Head of caudate nucleus (tissue), 42 donors: Measurements from ENCODE around the gene NGF.

Source experiments
- DNase-seq, 42 donors: peaks; one replicate each; pipeline versions ENCODE4 v3.0.0 to v3.0.0-alpha.2; 2020 to 2021; ENCODE audit warnings: mixed read lengths in 7 of 42
- intact Hi-C: fragments of 100-400 bp; cut with DNase I; formaldehyde crosslinking; loops from one replicate; pipeline ENCODE4 v1.15.0; 2022

Gene NGF

GRCh38 chr1:115252585-115252984, 85.5 kb downstream of the NGF start:
- DNase-seq, result no peak
- intact Hi-C loops, result no loop called here

- intact Hi-C loops, result no loop called here
- no peak for DNase-seq
These were observed 86.2 kb downstream of the NGF start for GRCh38 chr1:115251856-115252255.

GRCh38 chr1:115251340-115251748, 86.7 kb downstream of the NGF start:
- no peak for DNase-seq
- intact Hi-C loops, result no loop called here

GRCh38 chr1:115246526-115246925, 91.5 kb downstream of the NGF start:
- intact Hi-C loops, result no loop called here
- no peak for DNase-seq

- DNase-seq, result no peak
- intact Hi-C loops, result no loop called here
These were observed 92.8 kb downstream of the NGF start for GRCh38 chr1:115245227-115245626.

- intact Hi-C loops, result no loop called here
- DNase-seq, result no peak
These were observed 95.5 kb downstream of the NGF start for GRCh38 chr1:115242543-115242942.

GRCh38 chr1:115241309-115241708, 96.7 kb downstream of the NGF start:
- intact Hi-C loops, result no loop called here
- DNase-seq, result no peak

- DNase-seq, result no peak
- intact Hi-C loops, result no loop called here
These were observed 97.8 kb downstream of the NGF start for GRCh38 chr1:115240297-115240696.

GRCh38 chr1:115239426-115239825, 98.6 kb downstream of the NGF start:
- no peak for DNase-seq
- intact Hi-C loops, result no loop called here

GRCh38 chr1:115239148-115239422, 99.0 kb downstream of the NGF start:
- intact Hi-C loops, result no loop called here
- DNase-seq, result no peak

GRCh38 chr1:115238336-115239147, 99.5 kb downstream of the NGF start:
- intact Hi-C loops, result no loop called here
- no peak for DNase-seq

- no peak for DNase-seq
- intact Hi-C loops, result no loop called here
These were observed 100.5 kb downstream of the NGF start for GRCh38 chr1:115237507-115237906.

- DNase-seq, result no peak
- intact Hi-C loops, result no loop called here
These were observed 101.0 kb downstream of the NGF start for GRCh38 chr1:115237023-115237422.
